Fibroblast of gingiva (primary cell): Measurements from ENCODE around the gene CEBPG.

ENCODE experiments used
- DNase-seq: peaks from one replicate; pipeline ENCODE4 v3.0.0-alpha.2; 2011; ENCODE audit warnings: low read depth

Gene CEBPG

DNA sequence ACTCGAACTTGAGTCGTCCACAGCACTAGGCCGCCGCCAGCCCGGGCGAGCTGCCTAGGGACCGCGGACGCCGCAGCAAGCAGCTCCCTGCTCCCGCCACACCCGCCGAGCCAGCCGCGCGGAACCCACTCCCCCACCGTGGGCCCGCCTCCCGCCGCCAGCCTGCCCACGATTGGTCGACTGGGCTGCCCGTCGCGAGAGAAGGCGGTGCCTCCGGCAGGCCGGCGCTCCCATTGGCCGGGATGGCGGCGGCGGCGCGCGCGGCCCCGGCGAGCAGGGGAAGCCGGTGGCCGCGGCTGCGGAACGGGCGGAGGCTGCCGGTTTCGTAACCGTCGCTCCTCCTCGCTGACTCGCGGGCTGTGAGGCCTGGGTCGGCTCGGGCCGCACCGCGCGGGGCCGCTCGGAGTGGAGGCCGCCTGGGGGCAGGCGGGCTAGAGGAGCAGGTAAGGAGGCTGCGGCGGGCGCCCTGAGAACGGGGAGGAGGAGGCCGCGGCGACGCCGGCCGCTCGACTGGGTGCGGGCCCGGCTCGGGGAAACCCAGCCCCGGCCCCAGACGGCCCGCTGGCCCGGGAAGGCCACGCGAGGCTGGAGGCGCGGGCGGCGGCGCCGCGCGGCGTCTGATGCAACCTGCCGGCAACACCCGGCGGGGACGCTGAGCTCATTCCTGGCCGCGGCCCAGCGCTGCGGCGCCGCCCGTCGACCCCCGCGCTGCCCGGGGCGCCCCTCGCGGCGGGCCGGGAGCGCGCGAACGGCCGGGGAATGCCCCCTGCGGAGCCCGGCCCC, at the start of gene CEBPG:
CEBPG (plus strand) TSS at position 257 of the 783 bp plus-strand sequence. CDS start 5,531 bp downstream, outside the sequence.
- DNase-seq: peak; percentile 92

DNA sequence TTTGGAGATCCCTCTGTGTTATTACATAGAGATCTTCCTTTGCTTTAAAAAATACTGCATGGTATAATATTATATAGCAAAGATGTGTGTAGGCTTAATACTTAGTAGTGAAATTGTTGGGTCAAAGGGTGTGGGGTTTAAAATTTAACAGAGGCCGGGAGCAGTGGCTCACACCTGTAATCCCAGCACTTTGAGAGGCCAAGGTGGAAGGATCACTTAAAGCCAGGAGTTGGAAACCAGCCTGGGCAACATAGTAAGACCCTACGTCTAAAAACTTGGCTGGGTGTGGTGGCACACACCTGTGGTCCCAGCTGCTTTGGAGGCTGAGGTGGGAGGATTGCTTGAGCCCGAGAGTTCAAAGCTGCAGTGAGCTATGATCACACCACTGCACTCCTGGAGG, 48.9 kb upstream of the CEBPG start:
- no peak for DNase-seq

DNA sequence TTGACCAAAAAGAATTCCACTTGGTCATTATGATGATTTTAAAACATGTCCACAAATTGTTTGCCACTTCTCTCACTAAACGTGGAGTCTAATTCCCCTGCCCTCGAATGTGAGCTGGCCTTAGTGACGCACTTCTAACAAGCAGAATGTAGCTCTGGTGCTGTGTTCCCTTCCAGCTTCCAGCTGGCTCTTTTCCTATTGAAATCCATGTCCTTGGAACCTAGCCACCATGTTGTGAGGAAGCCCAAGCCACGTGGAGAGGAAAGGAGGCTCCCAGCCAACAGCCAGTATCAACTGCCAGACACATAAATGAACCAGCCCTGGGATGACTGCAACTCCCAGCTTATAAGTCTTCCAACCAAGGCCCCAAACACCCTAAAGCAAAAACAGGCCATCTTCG, 47.6 kb upstream of the CEBPG start:
- DNase-seq: peak; percentile 88

DNA sequence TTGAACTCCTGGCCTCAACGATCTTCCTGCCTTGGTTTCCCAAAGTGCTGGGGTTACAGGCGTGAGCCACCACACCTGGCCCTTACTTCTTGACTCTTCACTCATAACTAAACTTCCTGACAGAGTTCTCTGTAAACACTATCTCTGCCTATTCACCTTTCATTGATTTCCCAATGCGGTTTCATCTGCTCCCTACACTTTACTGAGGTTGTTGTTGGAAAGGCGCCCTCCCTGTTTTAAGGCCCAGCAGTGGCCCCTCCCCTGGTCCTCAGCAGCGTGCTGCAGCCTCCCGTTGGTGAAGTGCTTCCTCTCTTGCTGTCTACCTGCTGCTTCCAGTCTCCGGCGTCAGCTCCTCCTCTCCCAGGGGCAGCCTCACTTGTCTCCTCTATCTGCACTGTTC, 44.4 kb upstream of the CEBPG start:
- no peak for DNase-seq

DNA sequence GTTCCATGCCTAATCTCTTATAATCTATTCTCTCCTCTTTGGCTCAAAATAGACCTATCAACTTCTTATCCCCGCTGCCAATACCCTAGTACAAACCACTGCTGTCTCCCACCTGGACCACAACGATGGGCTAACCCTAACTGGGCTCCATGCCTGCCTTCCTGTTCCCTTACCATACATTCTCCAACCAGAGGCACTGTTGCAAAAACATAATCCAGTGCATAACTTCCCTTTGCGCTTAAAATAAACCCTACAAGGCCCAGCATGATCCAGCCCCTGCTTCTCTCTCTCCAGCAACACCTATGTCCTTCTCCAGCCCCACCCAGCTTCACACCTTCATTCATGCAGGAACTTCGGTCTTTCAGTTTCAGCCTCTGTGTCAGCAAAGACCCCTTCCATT, 43.8 kb upstream of the CEBPG start:
- no peak for DNase-seq

DNA sequence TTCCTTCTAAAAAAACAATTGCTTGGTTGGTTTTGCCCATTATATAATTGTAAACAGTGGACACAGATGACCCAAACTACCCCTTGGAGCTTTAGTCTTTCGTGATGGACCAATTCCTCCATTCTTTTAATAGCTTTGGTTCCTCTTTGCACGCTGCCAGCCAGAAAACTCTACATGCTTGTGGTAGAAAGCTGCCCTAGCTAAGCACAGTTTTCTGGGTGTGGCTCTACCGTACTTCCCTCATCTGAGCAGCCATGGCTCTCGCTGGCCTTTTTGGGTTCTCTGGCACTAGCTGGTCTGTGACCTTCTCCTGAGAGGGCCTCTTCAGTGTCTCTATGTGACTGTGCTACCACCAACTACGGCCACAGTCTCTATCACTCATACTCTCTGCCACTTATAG, 41.3 kb upstream of the CEBPG start:
- no peak for DNase-seq

DNA sequence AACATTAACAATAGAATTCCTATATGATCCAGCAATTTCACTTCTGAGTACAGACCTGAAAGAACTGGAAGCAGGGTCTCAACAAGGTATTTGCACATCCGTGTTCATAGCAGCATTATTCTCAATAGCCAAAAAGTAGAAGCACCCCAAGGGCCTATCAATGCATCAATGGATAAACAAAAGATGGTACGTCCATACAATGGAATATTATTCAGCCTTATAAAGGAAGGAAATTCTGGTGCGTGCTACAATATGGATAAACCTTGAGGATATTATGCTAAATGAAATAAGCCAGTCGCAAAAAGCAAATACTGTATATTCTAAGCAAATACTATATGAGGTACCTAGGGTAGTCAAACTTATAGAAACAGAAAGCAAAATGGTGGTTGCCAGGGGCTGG, 40.4 kb upstream of the CEBPG start:
- no peak for DNase-seq

DNA sequence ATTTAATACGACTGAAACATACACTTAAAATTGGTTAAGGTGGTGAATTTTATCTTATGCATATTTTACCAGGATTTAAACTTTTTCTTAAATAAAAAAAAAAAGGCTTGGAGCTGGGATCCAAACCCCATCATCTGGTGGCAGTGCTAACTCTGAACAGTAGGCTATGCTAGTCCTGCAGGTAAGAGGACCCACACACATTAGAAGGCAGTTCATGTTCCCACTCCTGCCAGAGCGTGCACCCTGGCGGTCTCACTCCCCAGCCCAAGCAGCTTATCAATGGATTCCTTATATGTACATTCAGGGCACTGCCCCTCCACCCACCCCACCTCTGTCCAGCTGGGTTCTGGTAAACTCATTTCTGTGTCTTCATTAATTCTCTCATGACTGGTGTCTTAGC, 39.9 kb upstream of the CEBPG start:
- no peak for DNase-seq

DNA sequence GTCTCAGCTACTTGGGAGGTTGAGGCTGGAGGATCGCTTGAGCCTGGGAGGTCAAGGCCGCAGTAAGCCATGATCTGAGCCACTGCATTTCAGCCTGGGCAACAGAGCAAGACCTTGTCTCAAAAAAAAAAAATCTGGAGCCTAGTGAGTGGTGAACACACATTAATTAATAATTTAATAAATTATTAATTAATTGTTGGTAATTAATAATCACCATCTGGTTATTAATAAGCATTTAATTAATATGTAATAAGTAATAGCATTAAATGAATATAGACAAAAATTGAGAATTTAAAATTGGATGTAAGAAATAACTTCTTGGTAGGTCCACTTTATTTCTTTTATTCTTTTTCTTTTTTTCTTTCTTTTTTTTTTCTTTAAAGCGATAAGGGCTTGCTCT, 39.2 kb upstream of the CEBPG start:
- no peak for DNase-seq

DNA sequence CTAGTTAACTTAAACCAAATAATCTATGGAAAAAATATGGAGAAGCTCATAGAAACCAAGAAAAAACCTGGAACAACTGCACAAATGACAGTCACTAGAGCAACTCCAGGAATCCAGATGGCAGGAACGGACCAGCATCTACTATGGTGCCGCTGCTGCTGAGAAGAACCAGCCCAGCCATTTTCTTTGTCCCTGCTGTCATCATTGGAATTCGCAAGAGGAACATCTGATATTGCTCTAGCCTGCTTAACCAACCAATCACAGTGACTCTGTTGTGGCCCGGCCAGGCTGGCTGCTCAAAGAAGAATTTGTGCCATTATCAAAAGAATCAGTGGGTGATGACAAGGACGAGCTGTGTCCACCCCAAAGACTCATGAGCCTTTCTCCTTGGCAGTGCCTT, 38.1 kb upstream of the CEBPG start:
- DNase-seq: no peak

DNA sequence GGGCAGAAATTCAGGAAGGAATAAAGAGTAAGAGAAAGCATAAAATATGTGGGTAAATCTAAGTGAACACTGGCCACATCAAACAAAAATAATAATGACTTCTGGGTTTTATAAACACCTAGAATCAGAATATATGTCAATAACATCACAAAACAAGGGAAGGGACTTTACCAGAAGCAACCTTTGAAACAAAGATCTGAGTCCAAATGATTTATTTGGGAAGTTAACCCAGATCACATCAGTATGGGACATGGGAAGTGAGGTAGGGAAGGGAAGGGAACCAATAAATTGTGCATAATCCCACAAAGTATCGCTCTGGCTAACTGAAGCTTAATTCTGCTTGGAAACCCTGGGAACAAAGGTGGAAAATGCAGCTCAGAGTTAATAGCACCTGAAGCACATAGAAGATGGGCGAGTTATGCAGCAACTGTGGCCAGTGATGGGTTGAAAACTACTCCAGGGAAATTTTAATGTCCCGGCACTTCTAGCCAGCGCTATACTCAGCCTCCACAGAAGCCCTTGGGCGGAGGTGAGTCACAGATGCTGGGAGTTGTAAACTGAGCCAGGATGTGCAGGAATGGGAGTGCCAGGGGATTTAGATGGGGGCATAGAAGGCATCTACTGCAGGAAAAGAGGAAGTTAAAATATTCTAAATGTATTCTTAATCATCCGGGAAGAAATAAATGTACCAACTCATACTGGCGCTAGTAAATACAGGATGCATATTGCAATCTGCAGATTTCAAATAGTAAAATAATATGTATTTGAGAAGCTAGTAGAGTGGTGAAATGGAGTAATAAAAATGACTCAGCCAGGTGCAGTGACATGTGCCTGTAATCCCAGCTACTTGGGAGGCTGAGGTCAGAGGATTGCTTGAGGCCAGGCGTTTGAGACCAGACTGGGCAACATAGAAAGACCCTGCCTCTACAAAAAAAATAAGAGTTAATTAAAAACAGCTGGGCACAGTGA, 34.2 kb upstream of the CEBPG start:
- DNase-seq: no peak

DNA sequence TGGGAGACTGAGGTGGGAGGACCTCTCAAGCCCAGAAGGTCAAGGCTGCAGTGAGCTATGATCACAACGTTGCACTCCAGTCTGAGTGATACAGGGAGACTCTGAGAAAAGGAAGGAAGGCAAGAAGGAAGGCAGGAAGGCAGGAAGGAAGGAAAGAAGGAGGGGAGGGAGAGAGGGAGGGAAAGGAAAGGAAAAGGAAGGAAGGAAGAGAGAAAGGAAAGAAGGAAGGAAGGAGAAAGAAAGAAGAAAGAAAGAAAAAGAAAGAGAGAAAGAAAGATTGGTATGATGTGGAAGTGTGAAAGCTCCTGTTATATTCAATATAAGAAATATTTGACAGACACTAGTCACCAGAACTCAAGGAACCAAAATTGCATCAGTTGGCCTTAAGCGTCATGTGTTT, 32.5 kb upstream of the CEBPG start:
- no peak for DNase-seq

DNA sequence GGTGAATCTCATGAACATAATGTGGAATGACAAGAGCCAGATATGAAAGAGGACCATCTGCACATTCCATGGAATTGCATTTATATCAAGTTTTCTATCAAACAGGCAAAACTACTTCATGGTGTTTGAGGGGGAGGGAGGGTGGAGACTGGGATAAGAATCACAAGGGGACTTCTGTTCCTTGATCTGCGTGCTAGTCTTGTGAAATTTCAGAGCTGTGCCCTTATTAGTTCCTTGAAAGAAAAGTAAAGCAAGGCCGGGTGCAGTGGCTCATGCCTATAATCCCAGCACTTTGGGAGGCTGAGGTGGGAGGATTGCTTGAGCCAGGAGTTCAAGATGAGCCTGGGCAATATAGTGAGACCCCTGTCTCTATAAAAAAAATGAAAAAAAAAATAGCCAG, 30.2 kb upstream of the CEBPG start:
- no peak for DNase-seq

DNA sequence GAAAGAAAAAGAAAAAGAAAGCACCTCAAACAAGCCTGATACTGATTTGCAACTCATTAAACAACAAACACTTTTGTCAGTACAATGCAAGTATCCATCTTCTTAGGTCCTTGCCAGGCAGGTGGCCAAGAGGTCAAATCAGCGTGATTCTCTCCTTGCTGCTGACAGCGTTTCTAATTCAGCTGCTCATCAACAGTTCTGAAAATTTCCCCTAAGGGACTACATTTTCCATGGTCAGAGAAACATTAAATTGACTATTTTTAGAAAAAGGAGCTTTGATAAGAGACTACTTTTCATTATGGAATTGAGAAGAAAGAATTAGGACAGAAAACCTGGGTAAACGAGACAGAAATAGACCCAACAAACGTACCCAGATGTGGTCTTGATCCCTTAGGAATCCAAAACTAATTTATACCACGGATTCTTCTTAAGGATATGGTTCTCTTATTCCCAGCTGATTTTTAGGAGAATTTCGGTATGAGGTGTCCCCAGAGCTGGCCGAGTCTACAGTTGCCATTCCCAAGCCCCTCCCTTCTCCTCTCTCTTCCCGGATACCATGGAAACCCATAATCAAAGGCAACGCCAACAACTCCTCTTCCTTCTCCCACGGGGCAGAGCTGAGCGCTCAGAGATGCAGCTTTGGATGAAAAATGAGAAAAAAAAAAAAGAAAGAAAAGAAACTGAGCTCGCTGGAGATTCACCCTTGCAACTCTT, 29.5 kb upstream of the CEBPG start:
- peak; percentile 14 for DNase-seq

DNA sequence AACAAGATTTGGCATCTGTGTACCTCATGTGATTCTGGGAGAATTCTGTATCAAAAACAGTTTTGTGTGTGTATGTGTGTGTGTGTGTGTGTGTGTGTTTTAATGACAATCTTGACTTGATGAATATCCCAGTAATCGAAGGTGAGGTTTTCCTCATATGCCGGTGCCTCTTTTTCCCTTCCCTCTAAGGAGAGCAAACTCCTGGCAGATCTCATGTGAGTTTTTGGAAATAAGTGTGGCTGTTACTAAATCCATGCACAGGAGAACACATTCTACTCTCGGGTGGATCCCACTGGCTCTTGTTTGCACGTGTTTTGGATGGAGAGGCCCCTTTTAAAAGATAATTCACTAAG, 29.0 kb upstream of the CEBPG start:
- no peak for DNase-seq

DNA sequence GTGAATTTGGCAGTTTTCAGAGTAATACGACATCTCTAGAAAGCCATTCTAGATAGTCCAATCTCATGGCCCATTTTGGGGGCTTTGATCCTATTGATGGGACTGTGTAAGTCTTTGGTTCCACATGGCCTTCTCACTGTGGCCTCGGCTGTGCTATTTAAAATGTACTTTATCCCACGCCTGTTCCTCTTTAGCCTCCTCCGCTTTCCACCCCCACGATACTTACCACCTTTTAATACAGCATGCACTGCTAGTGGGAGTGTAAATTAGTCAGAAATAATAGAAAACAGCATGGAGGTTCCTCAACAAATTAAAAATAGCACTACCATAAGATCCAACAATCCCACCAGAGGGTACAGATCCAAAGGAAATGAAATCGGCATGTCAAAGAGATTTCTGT, 28.3 kb upstream of the CEBPG start:
- no peak for DNase-seq

DNA sequence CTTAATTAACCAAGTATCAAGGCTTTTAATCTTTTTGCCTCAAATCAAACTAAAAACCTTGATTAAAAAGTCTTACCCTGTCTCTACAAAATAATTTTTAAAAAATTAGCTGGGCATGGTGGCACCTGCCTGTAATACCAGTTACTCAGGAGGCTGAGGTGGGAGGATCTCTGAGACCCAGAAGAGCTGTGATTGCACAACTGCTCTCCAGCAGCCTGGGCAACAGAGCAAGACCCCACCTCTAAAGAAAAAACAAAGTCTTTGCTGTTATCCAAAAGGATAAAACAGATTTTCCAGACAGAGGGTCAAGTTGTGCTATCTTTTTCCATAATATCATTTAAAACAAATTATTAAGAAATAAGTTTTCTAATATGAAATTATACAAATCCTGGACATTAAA, 26.8 kb upstream of the CEBPG start:
- no peak for DNase-seq

DNA sequence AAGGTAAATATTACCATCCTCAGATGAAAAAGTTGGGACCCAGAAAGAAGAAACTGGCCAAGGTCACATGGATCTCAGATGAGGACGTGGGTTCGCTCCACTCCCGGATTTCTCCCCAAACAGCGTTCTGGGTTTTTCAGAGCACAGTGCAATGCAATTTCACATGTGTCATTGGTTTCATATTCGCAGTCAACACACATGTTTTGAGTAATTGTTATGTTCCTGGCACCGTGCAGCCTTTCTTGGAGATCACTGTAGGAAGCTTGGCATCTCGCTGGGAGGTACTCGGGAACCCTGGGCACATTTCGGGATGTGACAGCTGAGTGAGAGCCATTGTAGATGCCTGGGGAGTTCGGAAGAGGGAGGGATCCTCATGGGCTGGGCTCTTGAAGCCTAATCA, 26.2 kb upstream of the CEBPG start:
- peak; percentile 6 for DNase-seq

DNA sequence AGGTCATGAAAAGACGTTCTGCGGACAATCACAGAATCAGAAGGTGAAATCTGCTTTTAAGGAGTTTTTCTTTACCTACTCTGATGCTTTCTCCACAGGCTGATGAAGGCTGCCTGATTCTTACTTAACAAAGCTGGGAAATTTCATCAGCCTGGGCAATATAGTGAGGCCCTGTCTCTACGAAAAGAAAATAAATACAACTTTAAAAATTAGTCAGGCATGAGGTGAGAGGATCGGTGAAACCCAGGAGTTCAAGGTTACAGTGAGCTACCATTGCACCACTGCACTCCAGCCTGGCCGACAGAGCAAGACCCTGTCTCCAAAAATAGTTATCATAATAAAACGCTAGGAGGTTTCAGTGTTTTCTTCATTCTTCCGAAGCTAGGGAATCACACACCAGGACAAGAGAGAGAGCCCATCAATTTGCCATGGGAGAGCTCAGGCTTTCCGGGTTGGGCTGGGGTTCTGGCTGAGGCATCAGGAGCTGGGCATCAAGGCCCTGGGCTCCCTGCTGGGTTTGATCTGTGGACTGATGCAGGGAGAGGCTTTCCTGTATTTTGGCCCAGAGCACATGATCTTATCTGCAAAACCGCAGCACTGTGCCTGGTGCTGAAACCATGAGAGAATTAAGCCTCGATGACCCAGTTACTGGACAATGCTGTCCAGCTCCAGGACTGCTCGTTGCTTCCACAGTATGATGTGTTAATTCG, 25.1 kb upstream of the CEBPG start:
- no peak for DNase-seq

DNA sequence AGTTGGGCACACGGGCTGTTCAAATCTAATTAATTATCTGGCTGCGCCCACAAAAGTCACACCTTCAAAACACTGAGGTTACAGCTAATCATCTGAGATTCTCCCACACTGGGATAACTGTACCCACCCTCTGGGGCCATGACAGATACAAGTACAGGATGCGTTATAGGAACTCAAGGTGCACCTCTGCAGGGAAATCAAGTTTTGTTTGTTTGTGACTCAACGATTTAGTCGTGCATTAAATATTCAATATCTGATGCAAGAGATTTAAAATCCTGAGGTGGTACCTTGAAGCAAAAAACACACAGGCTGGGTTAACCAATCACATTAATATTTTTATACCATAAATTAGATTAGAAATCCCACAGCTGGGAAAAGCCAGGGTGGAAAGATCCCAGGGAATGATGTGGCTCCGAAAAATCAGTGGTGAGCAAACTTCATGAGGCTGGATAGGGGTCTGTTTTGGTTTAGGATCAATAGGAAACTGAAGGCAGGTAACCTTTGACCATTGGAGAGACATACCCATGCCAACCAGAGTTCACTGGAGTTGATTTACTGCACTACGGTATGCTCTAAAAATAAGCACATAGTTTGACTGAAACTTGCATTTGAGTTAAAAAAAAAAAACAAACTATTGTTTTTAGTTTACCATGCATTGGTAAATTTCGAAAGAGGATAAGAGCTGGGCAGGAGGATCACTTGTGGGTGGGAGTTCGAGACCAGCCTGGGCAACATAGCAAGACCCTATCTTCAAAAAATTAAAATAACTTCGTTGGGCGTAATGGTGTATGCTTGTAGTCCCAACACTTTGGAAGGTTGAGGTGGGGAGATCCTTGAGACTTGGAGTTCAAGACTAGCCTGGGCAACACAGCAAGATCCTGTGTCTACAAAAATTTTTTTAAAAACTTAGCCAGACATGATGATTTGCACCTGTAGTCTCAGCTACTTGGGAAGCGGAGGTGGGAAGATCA, 23.9 kb upstream of the CEBPG start:
- DNase-seq: no peak
